Hematopoietic multipotent progenitor cell treated with erythropoietin and hydrocortisone succinate and interleukin-3 and kit ligand, for 8 days (in vitro differentiated cells): ENCODE results near the gene GATAD2A.
A peak's percentile ranks its signal among the peaks of the same experiment; 100 is the strongest.
"Not testable (repeated sequence)": the region's sequence is repeated elsewhere in the genome, so short reads cannot be mapped to it uniquely, and the experiment has no call there.

ENCODE experiments used
- DNase-seq: peaks from one replicate; pipeline ENCODE4 v3.0.0-alpha.2; 2015

Gene GATAD2A

DNA sequence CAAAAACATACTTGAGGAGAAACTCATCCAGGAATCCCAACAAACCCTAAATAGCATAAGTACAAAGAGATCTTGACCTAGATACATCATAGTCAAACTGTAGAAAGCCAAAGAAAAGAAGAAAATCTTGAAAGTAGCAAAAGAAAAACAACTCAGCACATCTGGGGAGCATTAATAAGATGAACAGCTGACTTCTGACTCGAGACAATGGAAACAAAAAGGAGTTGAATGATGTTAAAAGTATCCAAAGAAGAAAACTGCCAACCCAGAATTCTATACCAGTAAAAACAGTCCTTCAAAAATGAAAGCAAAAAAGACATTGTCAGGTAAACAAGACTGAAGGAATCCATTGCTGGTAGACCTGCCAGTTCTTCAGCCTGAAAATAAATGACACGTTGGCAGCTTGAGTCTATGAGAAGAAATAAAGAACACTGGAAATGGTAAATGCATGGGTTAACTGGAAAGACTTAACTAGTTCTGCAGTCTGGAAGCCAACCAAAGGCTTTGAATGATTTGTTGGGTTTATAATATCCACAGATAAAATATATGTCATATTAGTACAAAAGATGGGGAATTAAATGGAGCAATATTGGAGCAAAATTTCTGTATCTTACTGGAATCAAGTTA is 63.1 kb downstream of the GATAD2A start:
- no peak for DNase-seq

DNA sequence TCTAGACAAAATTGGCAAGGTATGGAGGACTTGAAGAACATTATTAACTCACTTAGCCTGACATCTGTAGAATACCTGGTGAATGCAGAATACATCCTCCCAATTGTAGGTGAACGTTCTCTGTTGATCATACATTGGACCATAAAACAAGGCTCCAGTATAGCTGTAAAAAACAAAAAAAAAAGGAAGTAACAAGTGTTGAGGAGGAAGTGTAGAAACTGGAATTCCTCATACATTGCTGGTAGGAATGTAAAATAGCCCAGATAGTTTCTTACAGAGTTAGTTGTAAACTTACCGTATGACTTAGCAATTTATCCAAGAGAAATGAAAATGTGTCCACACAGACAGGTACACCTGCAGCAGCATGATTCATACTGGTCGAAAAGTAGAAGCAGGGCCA is 65.1 kb downstream of the GATAD2A start:
- no peak for DNase-seq

- DNase-seq = no peak
These were observed 66.2 kb downstream of the GATAD2A start for GRCh38 chr19:19471682-19472081.

GRCh38 chr19:19472106-19472505 is 66.6 kb downstream of the GATAD2A start:
- not testable (repeated sequence) for DNase-seq

- DNase-seq = no peak
These were observed 69.7 kb downstream of the GATAD2A start for GRCh38 chr19:19475015-19475765.

- peak; percentile 65 for DNase-seq
These were observed 70.7 kb downstream of the GATAD2A start for GRCh38 chr19:19475849-19476828.

GRCh38 chr19:19477705-19478383 is 72.4 kb downstream of the GATAD2A start:
- DNase-seq = no peak

DNA sequence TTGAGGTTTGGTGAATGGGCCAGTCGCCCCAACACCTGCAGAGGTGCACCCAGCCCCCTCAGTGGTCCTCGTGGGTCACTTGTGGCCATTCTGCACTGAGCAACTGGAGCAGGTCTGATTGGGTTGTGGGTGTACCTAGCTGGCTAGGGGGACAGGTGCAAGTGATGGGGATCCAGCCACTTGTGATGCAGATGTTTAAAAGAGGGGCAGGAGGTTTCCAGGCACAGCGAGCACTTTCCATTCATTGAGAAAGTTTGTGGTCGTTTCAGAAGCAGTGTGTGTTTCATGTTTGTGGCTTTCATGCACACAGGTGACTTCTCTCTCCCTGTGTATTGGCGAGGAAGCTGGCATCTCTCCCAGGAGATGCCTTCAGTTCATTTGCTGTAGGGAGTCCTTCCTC is 75.2 kb downstream of the GATAD2A start:
- DNase-seq = no peak

DNA sequence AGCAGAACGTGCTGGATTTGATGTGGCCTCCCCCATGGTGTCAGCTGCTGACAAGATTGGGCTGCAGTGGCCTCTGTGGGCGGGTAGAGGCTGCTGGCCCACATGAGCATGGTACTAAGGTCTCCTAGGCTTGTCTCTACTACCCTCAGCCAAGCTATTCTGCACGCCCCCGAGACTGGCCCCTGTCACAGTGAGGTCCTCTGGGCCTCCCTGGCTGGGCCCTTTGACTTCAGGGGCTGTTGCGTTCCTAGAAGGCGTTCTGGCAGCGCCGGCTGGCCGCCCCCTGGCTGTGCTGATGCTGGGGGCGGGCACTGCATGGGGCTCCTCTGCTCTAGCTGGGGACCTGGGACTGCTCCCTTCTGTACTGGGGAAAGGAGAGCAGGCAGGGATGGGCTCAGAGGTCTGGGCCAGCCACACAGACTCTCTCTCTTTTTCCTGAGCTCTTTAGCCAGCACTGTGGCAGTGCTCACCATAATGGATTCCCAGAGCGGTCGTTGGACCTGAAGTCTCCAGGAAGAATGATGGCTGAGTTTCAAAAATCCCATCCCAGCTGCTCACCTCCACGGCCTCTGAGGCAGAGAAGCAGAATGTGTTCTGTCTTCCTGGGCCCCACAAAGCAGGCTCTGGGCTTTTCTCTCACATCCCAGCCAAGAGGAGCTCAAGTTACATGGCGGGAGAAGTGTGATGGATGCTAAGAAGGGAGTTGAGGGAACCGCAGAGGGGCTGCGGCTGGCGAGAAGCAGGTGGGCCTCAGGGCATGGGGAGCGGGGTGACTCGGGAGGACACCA is 77.5 kb downstream of the GATAD2A start:
- DNase-seq = no peak

DNA sequence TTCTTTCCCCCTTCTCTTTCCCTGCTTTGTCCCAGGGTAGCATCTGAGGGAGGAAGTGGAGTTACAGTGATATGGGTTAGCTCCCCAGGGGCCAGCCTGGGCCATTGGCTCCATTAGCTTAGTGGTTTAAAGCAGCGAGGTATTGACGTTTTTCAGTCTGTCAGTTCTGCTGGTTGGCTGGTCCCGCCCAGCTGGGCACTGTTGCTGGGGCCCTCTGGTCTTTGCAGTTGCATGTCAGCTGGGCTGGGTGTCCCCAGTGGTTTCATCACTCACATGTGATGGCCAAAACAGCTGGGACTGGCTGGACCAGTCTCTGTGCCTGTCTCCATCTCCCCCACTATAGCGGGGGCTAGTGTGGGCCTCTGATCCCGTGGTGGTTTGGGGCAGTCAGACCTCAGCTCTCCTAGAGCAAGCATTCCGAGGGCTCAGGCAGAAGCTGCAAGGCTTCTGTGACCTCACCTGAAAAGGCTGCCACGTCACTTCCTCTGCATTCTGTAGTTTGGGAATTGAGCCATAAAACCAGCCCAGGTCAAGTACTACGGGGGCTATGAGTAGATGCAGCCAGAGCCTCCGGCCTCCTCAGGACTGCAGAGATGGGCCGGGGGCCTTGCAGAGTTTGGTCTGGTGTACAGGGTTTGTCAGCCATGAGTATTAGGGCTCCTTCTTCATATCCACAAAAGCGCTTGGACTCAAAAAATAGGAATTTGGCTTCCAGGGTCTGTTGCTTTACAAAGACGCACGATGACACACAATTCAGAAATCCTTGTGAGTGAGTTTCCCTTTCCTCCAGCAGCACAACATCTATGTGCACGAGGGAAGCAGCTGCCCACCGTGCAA is 79.9 kb downstream of the GATAD2A start:
- DNase-seq = no peak

DNA sequence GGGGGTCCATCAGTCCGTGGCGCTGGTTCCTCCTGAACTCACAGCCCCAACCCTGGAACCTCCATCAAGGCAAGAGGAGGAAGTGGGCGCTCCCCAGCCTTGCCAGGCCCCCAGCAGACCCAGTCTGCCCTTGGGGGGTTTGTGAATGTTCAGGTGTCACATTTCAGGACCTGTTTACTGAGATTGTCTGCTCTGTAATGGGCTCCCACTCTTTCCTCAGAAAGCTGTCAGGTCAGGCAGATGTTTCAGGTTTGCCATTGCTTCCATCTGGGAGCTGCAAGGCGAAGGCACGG is 80.5 kb downstream of the GATAD2A start:
- DNase-seq = no peak

- DNase-seq = no peak
These were observed 81.0 kb downstream of the GATAD2A start for GRCh38 chr19:19486343-19487076.

DNA sequence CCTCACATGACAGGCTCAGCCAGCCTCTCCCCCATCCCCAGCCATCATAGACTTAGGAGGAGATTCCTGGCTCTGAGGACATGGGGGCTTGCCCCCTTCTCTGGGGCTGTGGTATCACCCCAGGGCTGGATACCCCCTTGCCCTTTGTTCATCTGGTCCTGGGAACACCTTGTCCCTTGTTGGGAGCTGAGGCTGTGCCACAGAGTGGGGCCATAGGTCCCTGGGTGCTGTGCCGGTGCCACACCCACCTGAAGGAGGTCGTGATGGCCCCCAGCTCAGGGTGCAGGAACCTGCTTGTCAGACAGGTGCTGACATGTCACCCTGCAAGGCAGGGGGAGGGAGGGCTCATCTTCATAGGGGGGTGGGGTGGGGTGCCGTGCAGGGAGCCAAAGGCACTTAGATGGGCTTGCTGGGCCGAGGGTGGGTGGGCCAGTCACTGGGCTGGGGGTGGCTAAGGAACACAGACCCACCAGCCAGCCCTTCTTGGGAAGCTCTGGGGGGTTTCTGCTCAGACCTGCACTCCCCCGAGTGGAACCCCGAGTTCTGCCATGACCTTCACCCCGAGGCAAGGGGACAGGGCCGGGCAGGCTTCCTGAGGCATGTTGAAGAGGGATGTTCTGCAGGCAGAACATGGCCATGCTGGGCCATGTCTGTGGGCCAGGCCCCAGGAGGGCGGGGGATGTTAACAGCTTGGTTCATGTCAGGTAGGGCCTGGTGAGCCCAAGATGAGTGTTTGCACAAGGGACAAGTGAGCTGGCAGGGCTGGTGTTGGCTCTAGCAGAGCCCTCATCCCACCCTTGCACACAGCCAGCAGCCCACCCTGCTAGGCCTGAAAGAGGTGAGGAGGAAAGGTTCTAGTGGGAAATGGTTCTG is 81.8 kb downstream of the GATAD2A start:
- DNase-seq = no peak

GRCh38 chr19:19487950-19488874 is 82.7 kb downstream of the GATAD2A start:
- DNase-seq = peak; percentile 80

- DNase-seq = peak; percentile 97
These were observed 83.6 kb downstream of the GATAD2A start for GRCh38 chr19:19488875-19489690.

- DNase-seq = no peak
These were observed 84.3 kb downstream of the GATAD2A start for GRCh38 chr19:19489804-19490204.

GRCh38 chr19:19490214-19490968 is 84.9 kb downstream of the GATAD2A start:
- DNase-seq = peak; percentile 90
